ENCODE results near the gene ADAMTSL3. TPM values are rescaled to one million over a fixed set of nuclear protein-coding genes. Genes with fewer than 3 reads are reported as not detected.

The ADAMTSL3 gene
- total and polyA plus RNA-seq, 2 of the 8 experiments (the other 6 are each of a cell fraction or from before 2014, with no cell fraction given), result 0.35 to 1.4 TPM

GRCh38 chr15:83697716-83698115 is 43.8 kb downstream of the ADAMTSL3 start (continued):
- no peak for TF ChIP-seq KDM4A (IDR thresholded peaks at IDR 0.05; ENCODE audit: low read depth, low read length, severe bottlenecking)
- TF ChIP-seq E2F6 (IDR thresholded peaks at IDR 0.05), result no peak
- TF ChIP-seq RNF2 (IDR thresholded peaks at IDR 0.05; ENCODE audit: borderline replicate concordance, low read depth, low read length, missing control alignments, poor library complexity, severe bottlenecking), result no peak
- no peak for TF ChIP-seq JUND (IDR thresholded peaks at IDR 0.05; ENCODE audit: low read length)
